ENCODE measurements around the gene GGA2.
A peak's percentile ranks its signal among the peaks of the same experiment; 100 is the strongest.

The GGA2 gene

GRCh38 chr16:23505671-23506605 is 4.4 kb downstream of the GGA2 start:
- ATAC-seq (replicated peaks; ENCODE audit: extremely low read depth, poor library complexity, severe bottlenecking): no peak
- no peaks in the 10 kb centered on the region for H3K9me3 Mint-ChIP-seq
- H3K4me3 Mint-ChIP-seq: peak overlapping the region; percentile 67
- peak overlapping the region; percentile 95 for H3K27ac Mint-ChIP-seq (ENCODE audit: low read depth)
- H3K4me1 Mint-ChIP-seq: peaks cover 63% of the 10 kb centered on the region
- peaks cover 39% of the 10 kb centered on the region for H3K36me3 Mint-ChIP-seq (ENCODE audit: insufficient read depth)
- no peak for DNase-seq (ENCODE audit: low spot score in 2 of 2)
- no peaks in the 10 kb centered on the region for H3K27me3 Mint-ChIP-seq

GRCh38 chr16:23505180-23505665 is 5.1 kb downstream of the GGA2 start:
- peak; percentile 27 for ATAC-seq (replicated peaks; ENCODE audit: extremely low read depth, poor library complexity, severe bottlenecking)

GRCh38 chr16:23504453-23505179 is 5.7 kb downstream of the GGA2 start:
- Mint-ChIP-seq H3K4me1 (peaks cover 65% of the 10 kb centered on the region), H3K27me3 (no peaks in the 10 kb centered on the region), H3K27ac (ENCODE audit: low read depth) (peak overlapping the region; percentile 95), H3K36me3 (ENCODE audit: insufficient read depth) (peaks cover 34% of the 10 kb centered on the region), H3K9me3 (no peaks in the 10 kb centered on the region), H3K4me3 (peak overlapping the region; percentile 36)
- DNase-seq (ENCODE audit: low spot score in 2 of 2): peak; percentile 57 to 86
- ATAC-seq (replicated peaks; ENCODE audit: extremely low read depth, poor library complexity, severe bottlenecking): peak; percentile 84

More at GRCh38 chr16:23505180-23505665, 5.1 kb downstream of the GGA2 start:
- H3K9me3 Mint-ChIP-seq: no peaks in the 10 kb centered on the region
- H3K36me3 Mint-ChIP-seq (ENCODE audit: insufficient read depth): peaks cover 36% of the 10 kb centered on the region
- peak overlapping the region; percentile 95 for H3K27ac Mint-ChIP-seq (ENCODE audit: low read depth)
- peaks cover 61% of the 10 kb centered on the region for H3K4me1 Mint-ChIP-seq
- no peak for DNase-seq (ENCODE audit: low spot score in 2 of 2)
- H3K4me3 Mint-ChIP-seq: peak overlapping the region; percentile 36
- H3K27me3 Mint-ChIP-seq: no peaks in the 10 kb centered on the region

- ATAC-seq (replicated peaks; ENCODE audit: extremely low read depth, poor library complexity, severe bottlenecking) (peak; percentile 25), DNase-seq (ENCODE audit: low spot score in 2 of 2) (peak in 1 of 2 donors; percentile 36)
- peaks cover 33% of the 10 kb centered on the region for H3K36me3 Mint-ChIP-seq (ENCODE audit: insufficient read depth)
- H3K4me1 Mint-ChIP-seq: peaks cover 60% of the 10 kb centered on the region
- H3K27me3 Mint-ChIP-seq: no peaks in the 10 kb centered on the region
- H3K9me3 Mint-ChIP-seq: no peaks in the 10 kb centered on the region
- H3K27ac Mint-ChIP-seq (ENCODE audit: low read depth): peak overlapping the region; percentile 95
- peak overlapping the region; percentile 36 for H3K4me3 Mint-ChIP-seq
Measured at GRCh38 chr16:23504076-23504452, 6.2 kb downstream of the GGA2 start.

- peaks cover 57% of the 10 kb centered on the region for H3K4me1 Mint-ChIP-seq
- no peak for DNase-seq (ENCODE audit: low spot score in 2 of 2)
- H3K36me3 Mint-ChIP-seq (ENCODE audit: insufficient read depth): peaks cover 33% of the 10 kb centered on the region
Measured at GRCh38 chr16:23502466-23502865, 7.8 kb downstream of the GGA2 start.

GRCh38 chr16:23501291-23501690 is 9.0 kb downstream of the GGA2 start:
- Mint-ChIP-seq H3K36me3 (ENCODE audit: insufficient read depth) (peaks cover 36% of the 10 kb centered on the region), H3K4me1 (peaks cover 52% of the 10 kb centered on the region), H3K9me3 (no peaks in the 10 kb centered on the region), H3K27ac (ENCODE audit: low read depth) (no peak overlapping the region), H3K27me3 (no peaks in the 10 kb centered on the region), H3K4me3 (no peak overlapping the region)
- ATAC-seq (replicated peaks; ENCODE audit: extremely low read depth, poor library complexity, severe bottlenecking): no peak
- DNase-seq (ENCODE audit: low spot score in 2 of 2): no peak

More at GRCh38 chr16:23502466-23502865, 7.8 kb downstream of the GGA2 start:
- Mint-ChIP-seq H3K9me3 (no peaks in the 10 kb centered on the region), H3K27me3 (no peaks in the 10 kb centered on the region), H3K27ac (ENCODE audit: low read depth) (peak overlapping the region; percentile 64), H3K4me3 (no peak overlapping the region)
- no peak for ATAC-seq (replicated peaks; ENCODE audit: extremely low read depth, poor library complexity, severe bottlenecking)

GRCh38 chr16:23500862-23501225 is 9.4 kb downstream of the GGA2 start:
- Mint-ChIP-seq H3K4me1 (peaks cover 47% of the 10 kb centered on the region), H3K9me3 (no peaks in the 10 kb centered on the region), H3K27ac (ENCODE audit: low read depth) (no peak overlapping the region), H3K4me3 (no peak overlapping the region), H3K36me3 (ENCODE audit: insufficient read depth) (peaks cover 39% of the 10 kb centered on the region), H3K27me3 (no peaks in the 10 kb centered on the region)
- no peak for DNase-seq (ENCODE audit: low spot score in 2 of 2)
- no peak for ATAC-seq (replicated peaks; ENCODE audit: extremely low read depth, poor library complexity, severe bottlenecking)

- Mint-ChIP-seq H3K4me3 (peak overlapping the region; percentile 11), H3K9me3 (no peaks in the 10 kb centered on the region), H3K27me3 (no peaks in the 10 kb centered on the region), H3K27ac (ENCODE audit: low read depth) (no peak overlapping the region), H3K4me1 (peaks cover 44% of the 10 kb centered on the region), H3K36me3 (ENCODE audit: insufficient read depth) (peaks cover 44% of the 10 kb centered on the region)
- DNase-seq (ENCODE audit: low spot score in 2 of 2): no peak
- ATAC-seq (replicated peaks; ENCODE audit: extremely low read depth, poor library complexity, severe bottlenecking): no peak
Measured at GRCh38 chr16:23500212-23500861, 10.0 kb downstream of the GGA2 start.

GRCh38 chr16:23499801-23500200 is 10.5 kb downstream of the GGA2 start:
- no peaks in the 10 kb centered on the region for H3K27me3 Mint-ChIP-seq
- ATAC-seq (replicated peaks; ENCODE audit: extremely low read depth, poor library complexity, severe bottlenecking) (no peak), DNase-seq (ENCODE audit: low spot score in 2 of 2) (no peak)
- H3K27ac Mint-ChIP-seq (ENCODE audit: low read depth): no peak overlapping the region
- no peaks in the 10 kb centered on the region for H3K9me3 Mint-ChIP-seq
- peaks cover 40% of the 10 kb centered on the region for H3K36me3 Mint-ChIP-seq (ENCODE audit: insufficient read depth)
- H3K4me3 Mint-ChIP-seq: peak overlapping the region; percentile 11
- peaks cover 39% of the 10 kb centered on the region for H3K4me1 Mint-ChIP-seq

- Mint-ChIP-seq H3K4me1 (peaks cover 32% of the 10 kb centered on the region), H3K36me3 (ENCODE audit: insufficient read depth) (peaks cover 39% of the 10 kb centered on the region), H3K27ac (ENCODE audit: low read depth) (peak overlapping the region; percentile 85), H3K4me3 (no peak overlapping the region), H3K9me3 (no peaks in the 10 kb centered on the region), H3K27me3 (no peaks in the 10 kb centered on the region)
- no peak for ATAC-seq (replicated peaks; ENCODE audit: extremely low read depth, poor library complexity, severe bottlenecking)
- no peak for DNase-seq (ENCODE audit: low spot score in 2 of 2)
Measured at GRCh38 chr16:23498863-23499262, 11.4 kb downstream of the GGA2 start.

- DNase-seq (ENCODE audit: low spot score in 2 of 2) (no peak), ATAC-seq (replicated peaks; ENCODE audit: extremely low read depth, poor library complexity, severe bottlenecking) (no peak)
- Mint-ChIP-seq H3K27me3 (no peaks in the 10 kb centered on the region), H3K9me3 (no peaks in the 10 kb centered on the region), H3K4me1 (peaks cover 32% of the 10 kb centered on the region), H3K36me3 (ENCODE audit: insufficient read depth) (peaks cover 43% of the 10 kb centered on the region), H3K27ac (ENCODE audit: low read depth) (peak overlapping the region; percentile 32), H3K4me3 (peak overlapping the region; percentile 6)
Measured at GRCh38 chr16:23497543-23497868, 12.8 kb downstream of the GGA2 start.

GRCh38 chr16:23496821-23497542 is 13.3 kb downstream of the GGA2 start:
- peaks cover 29% of the 10 kb centered on the region for H3K4me1 Mint-ChIP-seq
- no peaks in the 10 kb centered on the region for H3K27me3 Mint-ChIP-seq
- H3K4me3 Mint-ChIP-seq: peak overlapping the region; percentile 6
- H3K36me3 Mint-ChIP-seq (ENCODE audit: insufficient read depth): peaks cover 41% of the 10 kb centered on the region
- peak overlapping the region; percentile 32 for H3K27ac Mint-ChIP-seq (ENCODE audit: low read depth)
- no peaks in the 10 kb centered on the region for H3K9me3 Mint-ChIP-seq
- DNase-seq (ENCODE audit: low spot score in 2 of 2): no peak
- peak; percentile 65 for ATAC-seq (replicated peaks; ENCODE audit: extremely low read depth, poor library complexity, severe bottlenecking)

All from central memory CD8-positive, alpha-beta T cell (primary cell).